Fibroblast of skin of scalp (primary cell): ENCODE results near the gene PROB1. TPM values are rescaled to one million over a fixed set of nuclear protein-coding genes. Genes with fewer than 3 reads are reported as not detected.
"Not testable (repeated sequence)": the region's sequence is repeated elsewhere in the genome, so short reads cannot be mapped to it uniquely, and the experiment has no call there.

Experiments
- DNase-seq: peaks from one replicate; pipeline ENCODE4 v3.0.0-alpha.2; 2013
- polyA plus RNA-seq, 2 experiments: library from polyadenylated mRNA; unstranded; fragments of 120-200 nt; gene quantifications; one replicate each; pipeline ENCODE4 v1.2.1, GENCODE V29; 2013; ENCODE audit not compliant: insufficient read length in 2 of 2

PROB1 gene, protein sequence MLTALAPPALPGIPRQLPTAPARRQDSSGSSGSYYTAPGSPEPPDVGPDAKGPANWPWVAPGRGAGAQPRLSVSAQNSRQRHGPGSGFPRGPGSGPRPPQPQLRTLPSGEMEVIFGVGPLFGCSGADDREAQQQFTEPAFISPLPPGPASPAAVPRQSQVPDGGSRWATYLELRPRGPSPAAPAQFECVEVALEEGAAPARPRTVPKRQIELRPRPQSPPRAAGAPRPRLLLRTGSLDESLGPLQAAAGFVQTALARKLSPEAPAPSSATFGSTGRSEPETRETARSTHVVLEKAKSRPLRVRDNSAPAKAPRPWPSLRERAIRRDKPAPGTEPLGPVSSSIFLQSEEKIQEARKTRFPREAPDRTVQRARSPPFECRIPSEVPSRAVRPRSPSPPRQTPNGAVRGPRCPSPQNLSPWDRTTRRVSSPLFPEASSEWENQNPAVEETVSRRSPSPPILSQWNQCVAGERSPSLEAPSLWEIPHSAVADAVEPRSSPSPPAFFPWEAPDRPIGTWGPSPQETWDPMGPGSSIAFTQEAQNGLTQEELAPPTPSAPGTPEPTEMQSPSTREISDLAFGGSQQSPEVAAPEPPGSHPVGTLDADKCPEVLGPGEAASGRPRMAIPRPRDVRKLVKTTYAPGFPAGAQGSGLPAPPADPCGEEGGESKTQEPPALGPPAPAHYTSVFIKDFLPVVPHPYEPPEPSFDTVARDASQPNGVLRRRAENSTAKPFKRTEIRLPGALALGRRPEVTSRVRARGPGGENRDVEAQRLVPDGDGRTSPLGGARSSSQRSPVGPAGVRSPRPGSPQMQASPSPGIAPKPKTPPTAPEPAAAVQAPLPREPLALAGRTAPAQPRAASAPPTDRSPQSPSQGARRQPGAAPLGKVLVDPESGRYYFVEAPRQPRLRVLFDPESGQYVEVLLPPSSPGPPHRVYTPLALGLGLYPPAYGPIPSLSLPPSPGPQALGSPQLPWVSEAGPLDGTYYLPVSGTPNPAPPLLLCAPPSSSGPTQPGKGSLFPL
- 1.0 TPM for polyA plus RNA-seq (2013, experiment 1 of 2; ENCODE audit: insufficient read length)
- 1.9 TPM for polyA plus RNA-seq (2013, experiment 2 of 2; ENCODE audit: insufficient read length)

DNA sequence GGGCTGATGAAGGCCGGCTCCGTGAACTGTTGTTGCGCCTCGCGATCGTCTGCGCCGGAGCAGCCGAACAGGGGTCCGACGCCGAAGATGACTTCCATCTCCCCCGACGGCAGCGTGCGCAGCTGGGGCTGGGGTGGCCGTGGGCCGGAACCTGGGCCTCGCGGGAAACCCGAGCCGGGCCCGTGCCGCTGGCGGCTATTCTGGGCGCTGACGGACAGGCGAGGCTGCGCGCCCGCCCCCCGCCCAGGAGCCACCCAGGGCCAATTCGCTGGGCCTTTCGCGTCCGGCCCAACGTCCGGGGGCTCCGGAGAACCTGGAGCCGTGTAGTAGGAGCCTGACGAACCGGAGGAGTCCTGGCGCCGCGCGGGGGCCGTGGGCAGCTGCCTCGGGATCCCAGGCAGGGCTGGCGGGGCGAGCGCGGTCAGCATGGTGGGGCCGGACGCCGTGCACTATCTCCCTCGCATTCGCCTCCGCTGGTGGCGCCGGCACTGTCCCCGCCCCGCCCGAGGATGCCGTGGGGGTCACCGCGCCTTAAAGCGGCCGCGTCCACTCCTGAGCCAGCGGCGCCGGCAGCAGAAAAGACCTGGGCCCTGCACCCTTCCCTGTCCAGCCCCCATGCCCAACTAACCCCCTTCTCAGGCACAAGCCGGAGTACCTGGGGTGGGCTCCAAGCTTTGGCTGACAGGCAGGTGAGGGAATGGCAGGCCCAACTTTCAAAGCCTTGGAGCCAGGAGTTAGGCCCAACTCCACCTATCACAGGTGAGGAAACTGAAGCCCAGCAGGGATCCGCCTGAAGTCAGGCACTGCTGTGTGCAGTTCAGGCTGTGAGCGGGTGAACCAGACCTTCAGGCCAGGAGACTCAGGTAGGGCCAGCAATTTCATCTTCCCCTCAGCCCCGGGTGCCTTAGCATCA lies at the start of gene PROB1:
Gene PROB1, minus strand, starts transcription at position 451 of the 913 bp plus-strand sequence. Its CDS starts 23 bp downstream, at position 428.
- no peak for DNase-seq

DNA sequence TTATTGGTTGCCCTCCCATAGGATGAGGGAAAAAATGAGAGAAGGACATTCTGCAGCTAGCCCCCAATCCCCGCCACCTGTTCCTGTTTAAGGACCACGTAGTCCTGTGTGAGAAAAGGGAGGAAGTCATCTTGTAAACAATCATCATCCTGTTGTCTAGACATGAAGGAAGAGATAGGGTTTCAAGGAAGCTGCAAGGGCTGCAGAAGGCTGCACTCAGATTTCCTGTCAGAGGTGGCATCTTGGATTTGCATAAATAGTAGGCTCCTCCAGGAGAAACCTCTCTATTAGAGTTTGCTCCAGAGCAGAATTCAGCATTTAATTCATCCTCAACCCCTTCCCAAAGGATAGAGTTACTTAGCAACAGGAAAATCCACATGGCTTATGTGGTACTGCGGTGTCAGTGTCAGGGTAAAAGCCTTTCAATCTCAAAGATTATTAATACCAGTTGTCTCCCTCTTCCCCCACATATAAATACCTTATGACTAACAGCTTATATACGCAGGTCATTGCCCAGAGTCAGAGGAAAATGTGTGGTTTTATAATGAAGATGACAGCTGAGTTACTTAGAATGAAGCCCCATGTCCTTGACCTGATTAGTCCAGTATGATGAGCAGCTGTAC lies 49.0 kb upstream of the PROB1 start:
- DNase-seq: peak; percentile 90

DNA sequence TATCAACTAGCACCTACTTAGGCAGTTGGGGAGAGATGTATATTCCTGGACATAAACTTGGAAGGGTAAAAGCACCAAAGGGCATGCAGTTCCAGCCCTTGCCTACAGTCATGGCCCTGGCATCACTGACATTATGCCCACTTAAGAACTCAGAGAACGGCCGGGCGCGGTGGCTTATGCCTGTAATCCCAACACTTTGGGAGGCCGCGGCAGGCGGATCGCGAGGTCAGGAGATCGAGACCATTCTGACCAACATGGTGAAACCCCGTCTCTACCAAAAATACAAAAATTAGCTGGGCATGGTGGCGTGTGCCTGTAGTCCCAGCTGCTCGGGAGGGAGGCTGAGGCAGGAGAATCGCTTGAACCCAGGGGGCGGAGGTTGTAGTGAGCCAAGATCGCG lies 45.5 kb upstream of the PROB1 start:
- not testable (repeated sequence) for DNase-seq

DNA sequence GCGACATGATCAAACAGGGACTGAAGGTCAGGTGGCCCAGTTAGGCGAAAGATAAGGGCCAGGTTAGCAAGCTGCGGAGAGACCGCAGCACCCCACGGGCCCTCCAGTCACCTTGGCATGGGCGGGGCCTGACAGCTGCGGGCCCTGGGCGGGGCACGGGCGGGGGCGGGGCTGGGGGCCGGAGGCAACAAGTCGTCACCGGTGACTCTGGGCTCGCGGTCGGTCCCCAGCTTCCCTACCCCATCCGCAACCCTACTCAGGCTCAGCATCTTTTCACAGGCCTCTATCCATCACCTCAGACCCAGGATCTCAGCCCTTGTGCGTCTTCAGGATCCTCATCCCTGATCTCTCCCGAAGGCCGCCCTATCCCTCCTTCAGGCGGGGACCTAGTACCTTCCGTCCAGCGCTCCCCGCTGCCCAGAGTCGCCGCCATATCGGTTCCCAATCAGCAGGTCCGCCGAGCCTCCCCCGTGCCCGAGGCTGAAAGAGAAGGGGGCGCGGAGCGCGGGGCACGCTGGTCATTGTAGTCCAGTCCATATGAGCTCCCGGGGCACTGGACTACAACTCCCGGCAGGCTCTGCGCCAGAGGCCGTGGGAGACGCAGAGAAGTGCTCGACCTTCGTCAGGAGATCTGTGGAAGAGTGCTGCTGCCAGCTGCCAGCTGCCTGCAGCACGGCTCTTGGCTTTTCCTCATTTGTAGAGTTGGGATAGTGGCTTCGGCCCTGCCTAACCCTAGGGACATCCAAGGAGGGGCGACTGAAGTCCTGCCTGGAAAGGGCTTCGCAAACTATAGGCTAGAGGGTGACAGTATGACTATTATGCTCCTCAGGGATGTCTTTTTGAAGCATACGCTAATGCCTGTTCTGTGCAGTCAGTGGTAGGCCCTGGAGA lies 44.4 kb upstream of the PROB1 start, which contains the start of gene DNAJC18:
Gene DNAJC18, minus strand, starts transcription at position 513 of the 891 bp plus-strand sequence. Its CDS starts 80 bp downstream, at position 433.
- peak; percentile 90 for DNase-seq

DNA sequence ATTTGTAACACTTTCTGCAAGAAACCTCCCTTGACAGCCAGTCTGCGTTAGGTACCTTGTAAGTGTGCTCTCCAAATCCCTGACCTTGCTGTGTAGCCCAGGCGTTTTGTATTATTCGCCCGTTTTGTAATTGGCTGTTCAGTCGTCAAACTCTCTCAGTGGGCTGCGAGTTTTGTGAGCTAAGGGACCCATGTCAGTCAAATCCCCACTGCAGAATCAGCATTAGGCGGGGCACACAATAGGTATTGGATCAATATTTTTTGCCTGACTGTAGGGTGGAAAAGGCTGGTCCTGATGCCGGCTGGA lies 43.8 kb upstream of the PROB1 start:
- no peak for DNase-seq

DNA sequence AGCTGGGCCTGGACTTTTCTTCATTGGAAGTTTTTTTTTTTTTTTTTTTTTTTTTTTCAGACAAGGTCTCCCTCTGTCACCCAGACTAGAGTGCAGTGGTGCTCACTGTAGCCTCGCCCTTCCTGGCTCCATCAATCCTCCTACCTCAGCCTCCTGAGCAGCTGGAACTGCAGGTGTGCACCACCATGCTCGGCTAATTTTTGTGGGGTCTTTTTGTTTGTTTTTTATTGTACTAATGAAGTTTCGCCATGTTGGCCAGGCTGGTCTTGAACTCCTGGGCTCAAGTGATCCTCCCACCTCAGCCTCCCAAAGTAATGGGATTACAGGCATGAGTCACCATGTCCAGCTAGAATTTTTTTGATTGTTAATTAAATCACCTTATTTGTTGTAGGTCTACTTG lies 40.8 kb upstream of the PROB1 start:
- DNase-seq: no peak

DNA sequence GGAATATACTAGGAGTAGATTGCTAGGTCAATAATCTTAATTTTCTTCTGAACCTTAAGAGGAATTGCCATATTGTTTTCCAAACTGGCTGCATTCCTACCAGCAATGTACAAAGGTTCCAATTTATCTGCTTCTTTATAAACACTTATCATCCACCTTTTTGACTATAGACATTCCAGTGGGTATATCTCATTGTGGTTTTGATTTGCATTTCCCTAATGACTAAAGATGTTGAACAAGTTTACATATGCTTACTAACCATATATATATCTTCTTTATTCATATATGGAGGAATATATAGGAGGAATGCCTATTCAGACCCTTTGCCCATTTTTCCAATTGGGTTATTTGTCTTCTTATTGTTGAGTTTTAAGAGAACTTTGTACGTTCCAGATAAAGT lies 36.8 kb upstream of the PROB1 start:
- no peak for DNase-seq

DNA sequence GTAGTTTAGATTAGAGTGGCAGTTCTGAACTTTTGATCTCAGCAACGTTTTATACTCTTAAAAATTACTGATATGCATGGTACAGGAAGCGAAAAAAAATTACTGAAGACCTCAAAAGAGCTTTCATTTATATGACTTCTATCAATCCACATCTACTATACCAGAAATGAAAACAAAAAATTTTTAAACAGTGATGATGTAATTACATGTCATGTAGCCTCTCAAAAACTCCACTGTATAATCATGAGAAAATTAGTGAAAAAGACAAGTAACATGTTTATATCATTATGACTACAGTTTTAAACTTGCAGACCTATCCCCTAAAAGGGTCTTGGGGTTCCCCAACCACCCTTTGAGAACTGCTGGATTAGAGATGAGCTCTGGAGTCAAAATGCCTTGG lies 35.1 kb upstream of the PROB1 start:
- DNase-seq: no peak

DNA sequence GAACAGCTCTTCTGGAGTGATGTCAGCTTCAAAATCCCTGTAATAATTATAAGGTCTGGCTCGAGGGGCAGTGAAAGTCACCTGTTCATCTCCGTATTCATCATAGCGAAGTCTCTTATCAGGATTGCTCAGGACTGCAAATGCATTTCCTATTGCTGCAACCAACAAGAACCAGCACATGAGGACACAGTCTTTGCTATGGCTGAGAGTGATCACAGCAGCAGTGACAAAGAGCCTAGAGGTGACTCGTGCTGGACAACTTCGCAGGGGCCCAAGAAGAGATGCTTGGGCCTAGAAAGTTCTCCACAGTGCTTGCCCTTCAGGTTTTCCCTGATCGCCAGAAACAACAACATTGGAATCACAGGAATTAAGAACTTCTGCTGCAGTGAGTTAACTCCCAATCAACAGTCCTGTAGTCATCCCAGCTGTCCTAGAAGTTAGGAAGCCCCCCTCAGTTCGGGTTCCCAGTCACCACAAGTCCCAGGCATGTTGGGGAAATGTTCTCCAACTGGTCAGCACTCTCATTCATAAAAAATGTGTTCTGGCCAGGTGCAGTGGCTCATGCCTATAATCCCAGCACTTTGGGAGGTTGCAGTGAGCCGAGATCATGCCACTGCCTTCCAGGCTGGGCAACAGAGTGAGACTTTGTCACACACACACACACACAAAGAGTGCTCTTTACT lies 31.4 kb upstream of the PROB1 start:
- peak; percentile 92 for DNase-seq

DNA sequence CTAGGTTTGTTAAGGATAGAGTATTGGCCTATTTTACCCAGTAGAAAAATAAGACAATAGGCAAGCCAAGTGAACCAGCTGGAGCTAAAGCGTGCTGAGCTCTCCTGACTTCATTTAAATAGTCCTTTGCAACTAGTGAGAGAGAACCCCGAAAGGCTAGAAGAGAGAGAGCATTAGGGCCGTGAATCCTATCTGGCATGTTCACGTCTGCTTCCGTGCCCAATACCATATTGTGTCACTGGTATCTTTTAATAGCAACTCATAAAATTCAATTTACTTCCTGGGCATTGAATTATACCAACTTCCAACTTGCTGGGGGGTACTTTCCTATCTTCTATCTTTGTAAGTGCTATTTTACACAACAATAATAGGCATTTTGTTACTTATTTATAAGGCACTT lies 30.6 kb upstream of the PROB1 start:
- DNase-seq: no peak

DNA sequence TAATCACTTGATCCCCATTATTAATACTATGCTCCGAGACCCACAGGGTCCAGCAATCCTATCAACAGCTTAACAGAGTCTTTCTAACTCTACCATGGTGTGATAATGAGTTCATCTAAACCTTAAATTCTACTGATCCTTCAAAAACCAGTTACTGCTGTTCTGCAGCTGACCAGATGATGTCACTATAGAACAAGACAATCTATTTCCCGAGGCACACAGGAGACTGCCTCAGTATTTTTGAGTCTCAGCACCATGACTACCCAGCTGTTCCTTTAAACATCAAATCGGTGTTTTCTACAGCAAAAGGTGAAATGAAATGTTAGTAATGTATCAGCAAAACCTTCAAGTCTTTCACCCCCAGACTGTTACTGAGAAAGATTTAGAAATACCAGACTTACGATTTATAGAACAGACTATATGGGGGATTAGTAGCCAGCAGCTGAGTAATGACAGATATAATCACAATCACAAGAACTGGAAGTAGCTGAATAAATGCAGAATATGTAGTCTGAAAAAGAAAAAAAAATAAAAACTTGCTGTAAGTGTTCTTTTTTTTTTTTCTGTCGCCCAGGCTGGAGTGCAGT lies 27.5 kb upstream of the PROB1 start:
- peak; percentile 70 for DNase-seq

DNA sequence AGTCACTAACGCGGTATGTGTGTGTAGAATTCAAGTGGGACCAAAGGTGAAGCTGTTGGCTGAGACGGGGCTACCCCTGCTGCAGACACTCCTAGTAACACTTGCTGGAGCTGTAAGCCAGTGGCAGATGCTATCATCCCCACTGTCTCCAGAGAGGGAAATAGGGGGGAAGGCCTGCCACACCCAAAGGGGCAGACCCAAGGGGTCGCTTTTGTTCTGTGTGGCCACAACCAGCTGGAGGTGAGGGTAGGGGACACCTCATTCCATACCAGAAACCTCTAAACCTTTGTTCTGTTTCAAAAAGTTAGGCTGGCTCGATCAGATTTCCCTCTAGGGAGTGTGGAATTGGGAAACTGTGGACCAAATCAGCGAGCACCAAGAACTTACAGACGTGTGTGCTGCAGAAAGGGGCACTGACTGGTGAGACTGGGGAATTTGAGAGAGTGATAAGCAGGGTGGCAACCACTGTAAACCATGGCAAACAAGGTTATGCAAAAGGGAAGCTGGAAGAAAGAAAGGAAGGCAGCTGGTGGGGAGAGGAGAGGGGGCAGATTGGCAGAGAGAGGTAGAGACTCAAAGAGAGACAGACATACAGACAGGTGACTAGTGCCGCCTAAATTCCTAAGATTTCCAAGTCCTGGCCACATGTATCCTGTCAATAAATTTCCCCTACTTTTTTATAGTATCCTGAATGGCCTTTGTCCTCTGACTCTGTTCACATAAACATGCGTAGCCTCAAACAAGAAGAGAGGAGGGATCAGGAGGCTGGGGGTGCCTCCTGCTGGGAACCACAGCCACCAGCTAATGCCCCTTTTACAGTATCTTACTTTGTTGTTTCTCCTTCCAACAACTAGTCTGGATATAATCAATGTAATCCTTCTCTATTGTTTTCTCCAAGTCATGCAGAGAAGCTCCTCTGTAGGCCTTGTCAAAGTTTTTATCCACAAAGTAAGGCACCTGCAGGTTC lies 24.6 kb upstream of the PROB1 start:
- no peak for DNase-seq

DNA sequence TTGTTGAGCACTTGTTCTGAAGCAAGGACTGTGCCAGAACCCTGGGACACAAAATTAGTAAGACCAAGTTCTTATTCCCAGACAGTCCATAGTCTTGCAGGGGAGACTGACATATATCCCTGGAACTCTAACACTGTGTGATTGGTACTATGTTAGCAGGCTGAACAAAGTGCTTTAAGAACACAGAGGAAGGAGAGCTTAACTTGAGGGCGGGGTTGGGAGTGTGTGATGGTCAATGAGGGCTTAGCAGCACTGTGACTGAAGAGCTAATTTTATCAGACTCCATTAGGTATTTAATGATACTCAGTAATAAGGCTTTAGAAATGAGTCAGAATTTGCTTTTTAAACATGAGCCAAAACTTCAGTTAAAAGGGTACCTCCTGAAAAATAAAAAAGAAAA lies 23.9 kb upstream of the PROB1 start:
- DNase-seq: no peak

DNA sequence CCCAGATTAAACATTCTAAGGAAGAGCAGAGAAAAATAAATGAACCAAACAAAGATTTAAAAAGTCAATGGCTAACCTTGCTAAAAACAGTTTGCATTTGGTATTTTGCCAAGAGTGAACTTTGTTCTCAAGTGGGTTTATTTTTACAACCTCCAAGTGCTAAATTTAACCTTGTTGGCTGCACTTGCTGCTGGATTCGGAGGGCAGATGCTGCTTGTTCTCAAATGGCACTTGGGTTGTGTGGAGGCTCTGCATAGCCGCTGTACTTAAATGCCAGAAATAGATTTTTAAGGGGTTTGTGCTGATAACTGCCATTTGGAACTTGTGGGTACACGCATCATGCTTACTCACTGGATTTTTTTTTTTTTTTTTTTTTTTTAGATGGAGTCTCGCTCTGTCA lies 22.3 kb upstream of the PROB1 start:
- DNase-seq: no peak

DNA sequence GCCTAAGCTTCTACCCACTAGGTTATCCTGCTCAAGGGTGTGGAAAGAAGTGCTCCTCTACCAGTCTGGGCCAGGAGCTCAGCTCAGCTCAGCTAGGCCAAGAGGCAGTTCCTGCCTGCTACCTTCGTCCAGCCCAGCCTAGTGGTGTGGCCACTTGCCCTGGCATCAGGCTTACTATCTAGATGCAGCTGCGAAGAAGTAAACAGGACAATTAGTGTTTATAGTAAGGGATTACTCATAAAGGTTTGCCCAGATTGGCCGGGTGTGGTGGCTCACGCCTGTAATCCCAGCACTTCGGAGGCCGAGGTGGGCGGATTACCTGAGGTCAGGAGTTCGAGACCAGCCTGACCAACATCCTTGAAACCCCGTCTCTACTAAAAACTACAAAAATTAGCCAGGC lies 21.7 kb upstream of the PROB1 start:
- no peak for DNase-seq

DNA sequence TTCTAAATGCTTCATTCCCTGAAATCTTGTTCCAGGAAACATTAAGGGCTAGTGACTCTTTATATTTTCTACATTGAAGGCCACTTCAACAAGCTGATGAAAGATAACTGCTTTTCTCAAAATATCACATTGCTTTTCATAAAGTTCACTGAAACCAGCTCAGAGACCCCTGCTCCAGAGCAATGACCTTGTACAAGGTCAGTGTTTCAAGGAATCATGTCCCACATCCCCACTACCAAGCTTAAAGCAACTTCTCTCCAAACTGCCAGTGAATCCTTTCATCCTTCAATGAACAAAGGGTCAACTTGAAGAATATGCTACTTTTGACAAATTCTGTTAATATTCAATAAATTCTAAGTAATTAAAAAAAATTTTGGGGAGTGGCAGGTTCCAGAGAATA lies 21.0 kb upstream of the PROB1 start:
- DNase-seq: no peak

DNA sequence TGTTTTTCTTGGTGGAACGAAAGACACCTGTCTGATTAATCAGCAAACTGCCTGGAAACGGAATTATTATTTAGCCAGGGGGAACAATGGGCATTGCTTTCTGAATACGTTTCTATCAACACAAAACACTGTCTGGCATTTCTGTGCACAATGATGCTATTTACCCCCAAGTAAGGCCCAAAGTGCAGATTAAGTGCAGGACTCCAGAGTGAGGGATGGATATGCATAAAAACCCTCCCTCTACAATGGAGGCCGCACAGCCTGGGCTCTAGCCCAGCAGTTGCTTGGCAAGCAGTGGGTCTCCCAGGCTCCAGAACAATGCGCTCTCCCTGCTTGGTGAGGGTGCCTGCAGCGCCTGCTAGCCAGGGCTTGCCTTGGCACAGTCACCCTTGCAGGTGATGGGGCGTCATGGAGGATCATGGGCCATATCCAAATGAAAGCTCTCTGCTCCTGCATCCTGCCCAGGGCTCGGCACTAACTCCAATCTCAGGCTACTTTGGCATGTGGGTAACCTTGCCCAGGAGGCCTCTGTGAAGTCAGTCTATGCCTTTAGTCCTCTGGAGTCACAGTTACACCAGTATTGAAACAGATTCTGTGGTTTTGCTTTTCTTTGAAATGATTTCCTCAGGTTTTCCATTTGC lies 20.4 kb upstream of the PROB1 start:
- DNase-seq: no peak

DNA sequence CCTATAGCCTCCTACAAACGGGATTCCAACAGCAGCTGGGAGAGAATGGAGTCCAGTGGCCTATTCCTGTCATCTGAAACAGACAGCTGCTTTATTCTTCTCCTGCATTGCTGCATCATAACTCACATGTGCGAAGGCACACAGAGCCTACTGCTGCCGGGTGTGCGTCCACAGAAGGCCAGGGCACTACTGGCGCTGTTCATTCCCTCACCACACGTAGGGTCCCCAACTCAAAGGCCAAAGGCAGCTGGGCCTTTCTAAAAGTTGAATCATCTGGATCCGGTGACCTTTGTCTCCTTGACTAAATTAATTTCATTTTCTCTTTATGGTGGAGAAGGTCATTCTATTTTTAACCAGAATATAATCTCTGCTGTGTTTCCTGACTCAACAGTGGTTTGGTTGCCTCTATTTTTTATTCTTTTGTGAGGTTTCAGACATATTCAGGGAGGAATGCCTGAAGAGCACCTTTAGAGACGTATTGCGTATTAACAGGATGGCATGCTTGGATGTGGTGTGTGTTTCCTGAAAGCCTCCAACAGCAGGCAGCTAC lies 19.8 kb upstream of the PROB1 start:
- DNase-seq: no peak
